ENCODE results near the gene NPW.

NPW gene

GRCh38 chr16:2058872-2059271 lies 39.3 kb downstream of the NPW start:
- no peaks in the 10 kb centered on the region for H3K9me3 ChIP-seq (ENCODE audit: control insufficient read depth, insufficient read depth, low read length)
- H3K4me1 ChIP-seq (ENCODE audit: control insufficient read depth, insufficient read depth, low read length), result no peaks in the 10 kb centered on the region
- no peak overlapping the region for H3K9ac ChIP-seq (ENCODE audit: low read depth, low read length)
- no peaks in the 10 kb centered on the region for H3K27me3 ChIP-seq (ENCODE audit: control insufficient read depth, insufficient read depth, low read length)
- no peak overlapping the region for H3K4me3 ChIP-seq (ENCODE audit: low read depth, low read length)
- peaks cover 27% of the 10 kb centered on the region for H3K36me3 ChIP-seq (ENCODE audit: control insufficient read depth, insufficient read depth, low read length)

GRCh38 chr16:2060346-2060745 lies 40.8 kb downstream of the NPW start:
- H3K4me1 ChIP-seq (ENCODE audit: control insufficient read depth, insufficient read depth, low read length), result no peaks in the 10 kb centered on the region
- H3K27me3 ChIP-seq (ENCODE audit: control insufficient read depth, insufficient read depth, low read length), result no peaks in the 10 kb centered on the region
- peaks cover 24% of the 10 kb centered on the region for H3K36me3 ChIP-seq (ENCODE audit: control insufficient read depth, insufficient read depth, low read length)
- no peaks in the 10 kb centered on the region for H3K9me3 ChIP-seq (ENCODE audit: control insufficient read depth, insufficient read depth, low read length)
- no peak overlapping the region for H3K4me3 ChIP-seq (ENCODE audit: low read depth, low read length)
- no peak overlapping the region for H3K9ac ChIP-seq (ENCODE audit: low read depth, low read length)

GRCh38 chr16:2061023-2061422 lies 41.4 kb downstream of the NPW start:
- Histone ChIP-seq H3K4me3 (ENCODE audit: low read depth, low read length) (no peak overlapping the region), H3K36me3 (ENCODE audit: control insufficient read depth, insufficient read depth, low read length) (peaks cover 30% of the 10 kb centered on the region), H3K4me1 (ENCODE audit: control insufficient read depth, insufficient read depth, low read length) (no peaks in the 10 kb centered on the region), H3K9ac (ENCODE audit: low read depth, low read length) (no peak overlapping the region), H3K27me3 (ENCODE audit: control insufficient read depth, insufficient read depth, low read length) (no peaks in the 10 kb centered on the region), H3K9me3 (ENCODE audit: control insufficient read depth, insufficient read depth, low read length) (no peaks in the 10 kb centered on the region)

- Histone ChIP-seq H3K9me3 (ENCODE audit: control insufficient read depth, insufficient read depth, low read length) (no peaks in the 10 kb centered on the region), H3K4me3 (ENCODE audit: low read depth, low read length) (no peak overlapping the region), H3K27me3 (ENCODE audit: control insufficient read depth, insufficient read depth, low read length) (no peaks in the 10 kb centered on the region), H3K4me1 (ENCODE audit: control insufficient read depth, insufficient read depth, low read length) (no peaks in the 10 kb centered on the region), H3K36me3 (ENCODE audit: control insufficient read depth, insufficient read depth, low read length) (peaks cover 34% of the 10 kb centered on the region), H3K9ac (ENCODE audit: low read depth, low read length) (no peak overlapping the region)
Measured at GRCh38 chr16:2061526-2061925, 41.9 kb downstream of the NPW start.

- no peak overlapping the region for H3K4me3 ChIP-seq (ENCODE audit: low read depth, low read length)
- no peak overlapping the region for H3K9ac ChIP-seq (ENCODE audit: low read depth, low read length)
- no peaks in the 10 kb centered on the region for H3K4me1 ChIP-seq (ENCODE audit: control insufficient read depth, insufficient read depth, low read length)
- no peaks in the 10 kb centered on the region for H3K27me3 ChIP-seq (ENCODE audit: control insufficient read depth, insufficient read depth, low read length)
- H3K36me3 ChIP-seq (ENCODE audit: control insufficient read depth, insufficient read depth, low read length), result peaks cover 32% of the 10 kb centered on the region
- H3K9me3 ChIP-seq (ENCODE audit: control insufficient read depth, insufficient read depth, low read length), result no peaks in the 10 kb centered on the region
Measured at GRCh38 chr16:2062801-2063200, 43.2 kb downstream of the NPW start.

- Histone ChIP-seq H3K9ac (ENCODE audit: low read depth, low read length) (no peak overlapping the region), H3K9me3 (ENCODE audit: control insufficient read depth, insufficient read depth, low read length) (no peaks in the 10 kb centered on the region), H3K36me3 (ENCODE audit: control insufficient read depth, insufficient read depth, low read length) (peaks cover 29% of the 10 kb centered on the region), H3K4me1 (ENCODE audit: control insufficient read depth, insufficient read depth, low read length) (no peaks in the 10 kb centered on the region), H3K4me3 (ENCODE audit: low read depth, low read length) (no peak overlapping the region), H3K27me3 (ENCODE audit: control insufficient read depth, insufficient read depth, low read length) (no peaks in the 10 kb centered on the region)
Measured at GRCh38 chr16:2063861-2064260, 44.3 kb downstream of the NPW start.

- H3K9me3 ChIP-seq (ENCODE audit: control insufficient read depth, insufficient read depth, low read length), result no peaks in the 10 kb centered on the region
- H3K4me3 ChIP-seq (ENCODE audit: low read depth, low read length), result no peak overlapping the region
- H3K36me3 ChIP-seq (ENCODE audit: control insufficient read depth, insufficient read depth, low read length), result peaks cover 29% of the 10 kb centered on the region
- no peaks in the 10 kb centered on the region for H3K27me3 ChIP-seq (ENCODE audit: control insufficient read depth, insufficient read depth, low read length)
- no peaks in the 10 kb centered on the region for H3K4me1 ChIP-seq (ENCODE audit: control insufficient read depth, insufficient read depth, low read length)
- no peak overlapping the region for H3K9ac ChIP-seq (ENCODE audit: low read depth, low read length)
Measured at GRCh38 chr16:2064368-2064945, 44.9 kb downstream of the NPW start.

- H3K4me3 ChIP-seq (ENCODE audit: low read depth, low read length), result no peak overlapping the region
- no peak overlapping the region for H3K9ac ChIP-seq (ENCODE audit: low read depth, low read length)
- peaks cover 37% of the 10 kb centered on the region for H3K36me3 ChIP-seq (ENCODE audit: control insufficient read depth, insufficient read depth, low read length)
- H3K9me3 ChIP-seq (ENCODE audit: control insufficient read depth, insufficient read depth, low read length), result no peaks in the 10 kb centered on the region
- H3K4me1 ChIP-seq (ENCODE audit: control insufficient read depth, insufficient read depth, low read length), result no peaks in the 10 kb centered on the region
- no peaks in the 10 kb centered on the region for H3K27me3 ChIP-seq (ENCODE audit: control insufficient read depth, insufficient read depth, low read length)
Measured at GRCh38 chr16:2066139-2066538, 46.6 kb downstream of the NPW start.
